ENCODE measurements around the gene FMN1.

The FMN1 gene

DNA sequence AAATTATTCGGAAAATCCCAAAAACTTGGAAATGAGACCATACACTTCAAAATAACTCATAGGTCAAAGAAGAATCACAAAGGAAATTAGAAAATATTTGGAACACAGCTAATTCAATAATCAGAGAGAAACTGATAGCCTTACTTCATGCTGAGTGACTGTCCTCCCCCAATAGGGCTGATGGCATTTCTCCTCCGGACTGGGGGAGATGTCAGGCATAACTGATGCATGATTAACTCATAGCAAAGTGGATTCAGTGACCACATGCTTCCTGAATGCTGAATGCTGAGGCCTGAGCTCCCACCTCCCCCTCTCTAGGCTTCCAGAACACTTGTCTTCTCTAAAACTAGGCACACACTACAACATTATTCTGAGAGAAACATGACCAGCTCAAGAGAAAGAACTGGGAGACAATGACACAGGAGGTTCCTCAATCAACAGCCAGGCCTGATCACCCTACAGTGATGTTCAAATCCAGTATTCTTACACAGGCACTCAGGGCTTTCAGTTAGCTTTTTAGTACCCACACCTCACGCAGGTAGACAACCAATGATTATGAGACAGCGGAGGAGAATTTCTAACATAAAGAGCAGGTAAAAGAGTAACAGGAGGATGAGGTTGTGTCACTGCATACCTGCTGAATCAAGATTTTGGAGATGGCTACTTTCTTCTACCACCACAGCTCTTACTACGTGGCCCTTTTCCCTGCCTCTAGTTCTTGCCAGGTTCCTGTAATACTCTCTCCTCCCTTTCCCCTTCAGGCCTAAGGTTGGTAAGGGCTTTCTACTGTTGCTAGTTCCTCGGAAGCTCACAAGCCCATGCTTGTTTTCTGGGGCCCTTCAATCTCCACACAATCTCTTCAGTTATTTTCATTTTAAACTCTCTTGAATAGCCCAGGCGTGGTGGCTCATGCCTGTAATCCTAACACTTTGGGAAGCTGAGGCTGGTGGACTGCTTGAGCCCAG, 96.1 kb downstream of the FMN1 start:
- H3K9me3 ChIP-seq (ENCODE audit: control insufficient read depth, low read length), result no peaks in the 10 kb centered on the region
- no peaks in the 10 kb centered on the region for H3K36me3 ChIP-seq (ENCODE audit: control insufficient read depth, insufficient read depth, low read length)
- WGBS, 2 experiments, result 90% methylated on average over 6 to 7 of the region's 7 CpGs

DNA sequence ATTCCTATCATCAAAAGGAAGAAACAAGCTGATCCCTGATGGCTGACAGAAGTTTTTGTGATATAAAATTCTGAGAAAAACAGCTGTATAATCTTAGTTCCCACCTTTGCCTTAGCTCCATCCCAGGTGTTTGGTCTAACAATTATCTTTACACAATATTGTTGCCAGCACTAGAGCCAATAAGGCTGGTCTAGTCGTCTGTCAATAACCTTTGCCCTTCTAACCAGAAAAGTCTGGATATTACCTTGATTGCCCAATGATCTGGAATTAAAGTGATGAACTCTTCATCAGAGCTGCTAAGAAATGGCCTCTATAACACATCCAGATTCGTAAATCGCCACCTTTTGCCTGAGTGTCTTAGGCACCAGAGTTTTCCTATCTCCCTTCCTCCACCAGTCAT, 98.4 kb downstream of the FMN1 start:
- H3K27me3 ChIP-seq (ENCODE audit: control insufficient read depth, insufficient read depth, low read length, poor library complexity, severe bottlenecking), result no peaks in the 10 kb centered on the region
- H3K36me3 ChIP-seq (ENCODE audit: control insufficient read depth, insufficient read depth, low read length), result no peaks in the 10 kb centered on the region
- no peak overlapping the region for H3K27ac ChIP-seq (ENCODE audit: insufficient read depth, low read depth, low read length, poor library complexity, severe bottlenecking)
- WGBS, 2 experiments, result 94 to 97% methylated on average over 3 of the region's 3 CpGs
- no peak overlapping the region for H3K4me3 ChIP-seq (ENCODE audit: insufficient read depth, low read depth, low read length)
- no peaks in the 10 kb centered on the region for H3K4me1 ChIP-seq (ENCODE audit: control insufficient read depth, insufficient read depth, low read length)
- no peaks in the 10 kb centered on the region for H3K9me3 ChIP-seq (ENCODE audit: control insufficient read depth, low read length)

More for the DNA sequence above, 96.1 kb downstream of the FMN1 start:
- no peak overlapping the region for H3K4me3 ChIP-seq (ENCODE audit: insufficient read depth, low read depth, low read length)
- no peaks in the 10 kb centered on the region for H3K4me1 ChIP-seq (ENCODE audit: control insufficient read depth, insufficient read depth, low read length)
- H3K27ac ChIP-seq (ENCODE audit: insufficient read depth, low read depth, low read length, poor library complexity, severe bottlenecking), result no peak overlapping the region
- H3K27me3 ChIP-seq (ENCODE audit: control insufficient read depth, insufficient read depth, low read length, poor library complexity, severe bottlenecking), result no peaks in the 10 kb centered on the region

GRCh38 chr15:33095641-33096040, 98.9 kb downstream of the FMN1 start:
- WGBS, 2 experiments, result 17 to 50% methylated on average over 1 of the region's 2 CpGs
- no peaks in the 10 kb centered on the region for H3K9me3 ChIP-seq (ENCODE audit: control insufficient read depth, low read length)
- H3K4me1 ChIP-seq (ENCODE audit: control insufficient read depth, insufficient read depth, low read length), result no peaks in the 10 kb centered on the region
- H3K36me3 ChIP-seq (ENCODE audit: control insufficient read depth, insufficient read depth, low read length), result no peaks in the 10 kb centered on the region
- H3K27me3 ChIP-seq (ENCODE audit: control insufficient read depth, insufficient read depth, low read length, poor library complexity, severe bottlenecking), result no peaks in the 10 kb centered on the region
- no peak overlapping the region for H3K4me3 ChIP-seq (ENCODE audit: insufficient read depth, low read depth, low read length)
- no peak overlapping the region for H3K27ac ChIP-seq (ENCODE audit: insufficient read depth, low read depth, low read length, poor library complexity, severe bottlenecking)

DNA sequence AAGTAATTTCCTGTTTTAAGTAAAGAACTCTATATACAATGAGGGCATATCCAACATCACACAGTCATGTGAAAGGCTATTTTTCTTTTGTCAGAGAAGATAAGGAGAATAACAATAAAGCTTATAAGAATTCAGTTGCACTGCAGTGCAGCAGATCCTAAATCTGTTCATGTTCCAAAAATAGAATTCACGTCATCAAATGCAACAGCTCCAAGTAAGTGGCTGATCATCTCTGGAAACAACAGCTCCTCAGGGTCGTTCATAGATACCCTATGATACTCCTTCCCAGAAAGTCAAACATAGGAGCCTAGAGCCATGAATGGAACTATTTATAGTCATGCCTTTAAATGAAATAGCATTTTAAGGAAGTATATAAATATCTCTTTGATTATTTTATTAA, 100.2 kb downstream of the FMN1 start:
- Histone ChIP-seq H3K27ac (ENCODE audit: insufficient read depth, low read depth, low read length, poor library complexity, severe bottlenecking) (no peak overlapping the region), H3K4me3 (ENCODE audit: insufficient read depth, low read depth, low read length) (no peak overlapping the region), H3K9me3 (ENCODE audit: control insufficient read depth, low read length) (no peaks in the 10 kb centered on the region), H3K27me3 (ENCODE audit: control insufficient read depth, insufficient read depth, low read length, poor library complexity, severe bottlenecking) (no peaks in the 10 kb centered on the region), H3K4me1 (ENCODE audit: control insufficient read depth, insufficient read depth, low read length) (no peaks in the 10 kb centered on the region), H3K36me3 (ENCODE audit: control insufficient read depth, insufficient read depth, low read length) (no peaks in the 10 kb centered on the region)
- 90 to 95% methylated on average over 2 of the region's 2 CpGs for WGBS, 2 experiments

DNA sequence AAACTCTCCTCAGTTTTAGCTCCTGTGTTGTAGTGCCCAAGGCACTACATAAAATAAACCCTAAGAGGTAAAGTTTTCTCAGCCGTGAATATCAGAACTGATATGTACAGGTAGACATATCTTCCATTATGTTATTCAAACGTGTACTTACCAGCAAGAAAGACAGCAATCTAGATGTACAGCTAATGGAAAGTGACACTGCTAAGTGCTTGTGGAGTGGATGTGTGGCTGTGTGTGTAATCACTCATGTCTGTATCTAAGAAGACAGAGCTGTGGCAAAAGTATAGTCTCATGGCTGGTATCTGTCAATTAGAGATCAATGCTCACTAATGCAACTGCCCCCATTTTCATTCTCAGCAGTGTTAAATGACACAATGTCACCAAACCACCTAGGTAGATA, 101.3 kb downstream of the FMN1 start:
- no peak overlapping the region for H3K4me3 ChIP-seq (ENCODE audit: insufficient read depth, low read depth, low read length)
- no peaks in the 10 kb centered on the region for H3K27me3 ChIP-seq (ENCODE audit: control insufficient read depth, insufficient read depth, low read length, poor library complexity, severe bottlenecking)
- no peaks in the 10 kb centered on the region for H3K4me1 ChIP-seq (ENCODE audit: control insufficient read depth, insufficient read depth, low read length)
- no peaks in the 10 kb centered on the region for H3K9me3 ChIP-seq (ENCODE audit: control insufficient read depth, low read length)
- 92 to 94% methylated on average over 2 of the region's 2 CpGs for WGBS, 2 experiments
- H3K27ac ChIP-seq (ENCODE audit: insufficient read depth, low read depth, low read length, poor library complexity, severe bottlenecking), result no peak overlapping the region
- no peaks in the 10 kb centered on the region for H3K36me3 ChIP-seq (ENCODE audit: control insufficient read depth, insufficient read depth, low read length)

DNA sequence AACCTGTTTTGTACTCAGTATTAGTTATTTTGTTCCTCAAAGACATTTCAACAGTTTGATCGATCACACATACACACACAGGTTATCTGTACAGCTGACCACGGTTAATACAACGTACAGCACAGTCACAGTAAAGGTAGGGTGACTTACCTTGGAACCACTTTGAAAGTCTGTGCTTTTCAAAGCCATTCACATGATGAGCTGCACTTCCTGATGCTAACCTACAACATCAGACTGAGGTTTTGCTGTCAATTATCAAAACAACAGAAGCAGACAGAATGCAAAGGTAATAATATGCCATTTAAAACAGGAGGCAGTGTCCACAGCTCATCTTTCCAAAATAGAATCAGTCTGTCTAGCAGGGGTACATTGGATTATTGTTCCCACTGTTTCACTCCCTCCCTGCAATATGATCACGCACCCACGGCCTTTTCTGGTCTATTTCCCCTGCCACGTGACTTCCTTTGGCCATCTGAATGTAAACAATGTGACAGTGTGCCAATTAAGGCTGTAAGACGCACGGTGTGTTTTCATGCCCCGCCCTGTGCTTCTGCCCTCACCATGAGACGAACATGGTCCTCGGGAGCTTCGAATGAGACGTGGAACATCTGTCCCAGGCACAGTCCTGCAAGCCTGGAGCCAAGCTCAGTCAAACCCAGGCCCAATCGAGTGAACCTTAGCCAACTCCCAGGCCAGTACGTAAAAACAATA, 102.4 kb downstream of the FMN1 start:
- H3K4me3 ChIP-seq (ENCODE audit: insufficient read depth, low read depth, low read length), result no peak overlapping the region
- H3K9me3 ChIP-seq (ENCODE audit: control insufficient read depth, low read length), result no peaks in the 10 kb centered on the region
- H3K27me3 ChIP-seq (ENCODE audit: control insufficient read depth, insufficient read depth, low read length, poor library complexity, severe bottlenecking), result no peaks in the 10 kb centered on the region
- H3K27ac ChIP-seq (ENCODE audit: insufficient read depth, low read depth, low read length, poor library complexity, severe bottlenecking), result no peak overlapping the region
- no peaks in the 10 kb centered on the region for H3K36me3 ChIP-seq (ENCODE audit: control insufficient read depth, insufficient read depth, low read length)
- WGBS, 2 experiments, result 92% methylated on average over 14 to 15 of the region's 15 CpGs
- no peaks in the 10 kb centered on the region for H3K4me1 ChIP-seq (ENCODE audit: control insufficient read depth, insufficient read depth, low read length)

- H3K27ac ChIP-seq (ENCODE audit: insufficient read depth, low read depth, low read length, poor library complexity, severe bottlenecking), result no peak overlapping the region
- no peak overlapping the region for H3K4me3 ChIP-seq (ENCODE audit: insufficient read depth, low read depth, low read length)
- 93 to 94% methylated on average over 5 of the region's 5 CpGs for WGBS, 2 experiments
- no peaks in the 10 kb centered on the region for H3K9me3 ChIP-seq (ENCODE audit: control insufficient read depth, low read length)
- no peaks in the 10 kb centered on the region for H3K27me3 ChIP-seq (ENCODE audit: control insufficient read depth, insufficient read depth, low read length, poor library complexity, severe bottlenecking)
- H3K4me1 ChIP-seq (ENCODE audit: control insufficient read depth, insufficient read depth, low read length), result no peaks in the 10 kb centered on the region
- no peaks in the 10 kb centered on the region for H3K36me3 ChIP-seq (ENCODE audit: control insufficient read depth, insufficient read depth, low read length)
Observed at GRCh38 chr15:33089878-33090757, 104.4 kb downstream of the FMN1 start.

DNA sequence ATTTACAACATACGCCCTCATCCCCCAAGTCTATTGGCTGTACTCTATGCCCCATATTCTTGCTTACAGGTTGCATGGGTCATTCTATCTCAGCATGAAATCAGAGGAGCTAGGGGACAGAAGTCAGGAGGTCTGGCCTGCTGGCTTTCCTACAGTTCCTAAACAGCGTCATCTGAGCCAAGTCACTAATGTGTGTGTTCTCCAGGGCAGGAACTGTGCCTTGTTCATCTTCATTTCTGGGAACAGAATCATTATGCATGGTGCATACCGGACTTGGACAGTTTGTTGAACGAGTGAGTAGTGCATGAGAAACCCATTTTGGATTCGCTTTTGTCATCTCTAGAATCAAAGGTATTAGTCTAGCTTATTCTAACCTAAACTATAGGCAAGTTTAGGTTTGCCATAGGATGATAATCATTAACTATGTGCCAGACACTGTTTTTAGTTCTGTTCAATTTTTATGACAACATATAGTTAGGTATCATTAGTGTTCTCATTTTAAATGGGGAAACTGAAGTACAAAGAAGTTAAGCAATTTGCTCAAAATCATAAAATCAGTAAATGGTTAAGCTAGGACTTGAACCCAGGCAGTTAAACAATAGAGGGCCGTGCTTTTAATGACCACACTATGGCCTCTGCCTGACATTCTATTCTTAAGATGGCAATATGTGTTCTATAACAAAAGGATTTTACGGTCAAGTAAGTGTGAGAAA, 105.2 kb downstream of the FMN1 start:
- Histone ChIP-seq H3K27ac (ENCODE audit: insufficient read depth, low read depth, low read length, poor library complexity, severe bottlenecking) (no peak overlapping the region), H3K27me3 (ENCODE audit: control insufficient read depth, insufficient read depth, low read length, poor library complexity, severe bottlenecking) (no peaks in the 10 kb centered on the region), H3K4me3 (ENCODE audit: insufficient read depth, low read depth, low read length) (no peak overlapping the region), H3K36me3 (ENCODE audit: control insufficient read depth, insufficient read depth, low read length) (no peaks in the 10 kb centered on the region), H3K4me1 (ENCODE audit: control insufficient read depth, insufficient read depth, low read length) (no peaks in the 10 kb centered on the region), H3K9me3 (ENCODE audit: control insufficient read depth, low read length) (no peaks in the 10 kb centered on the region)
- WGBS, 2 experiments, result 91 to 94% methylated on average over 6 to 7 of the region's 7 CpGs

- Histone ChIP-seq H3K27me3 (ENCODE audit: control insufficient read depth, insufficient read depth, low read length, poor library complexity, severe bottlenecking) (no peaks in the 10 kb centered on the region), H3K36me3 (ENCODE audit: control insufficient read depth, insufficient read depth, low read length) (no peaks in the 10 kb centered on the region), H3K4me1 (ENCODE audit: control insufficient read depth, insufficient read depth, low read length) (peaks cover 6% of the 10 kb centered on the region), H3K4me3 (ENCODE audit: insufficient read depth, low read depth, low read length) (no peak overlapping the region), H3K27ac (ENCODE audit: insufficient read depth, low read depth, low read length, poor library complexity, severe bottlenecking) (no peak overlapping the region), H3K9me3 (ENCODE audit: control insufficient read depth, low read length) (no peaks in the 10 kb centered on the region)
- 63 to 70% methylated on average over 4 of the region's 4 CpGs for WGBS, 2 experiments
Observed at GRCh38 chr15:33086500-33087121, 107.9 kb downstream of the FMN1 start.
